VCaP (cell line): ENCODE measurements around the gene CHD2.

ENCODE experiments used
- H3K27ac ChIP-seq: fragments of 450-650 bp; 2 replicates; pipeline ENCODE4 v1.5.1; 2017
- CTCF ChIP-seq: fragments of 450-650 bp; conservative IDR thresholded peaks from 2 replicates; pipeline ENCODE4 v1.5.1; 2017; ENCODE audit warnings: mild to moderate bottlenecking, moderate library complexity

Gene CHD2

GRCh38 chr15:93046721-93047120 is 146.6 kb downstream of the CHD2 start:
- TF ChIP-seq CTCF, result no peak
- H3K27ac ChIP-seq, result no peak overlapping the region

GRCh38 chr15:93047621-93048425 is 147.7 kb downstream of the CHD2 start:
- no peak overlapping the region for H3K27ac ChIP-seq
- no peak for TF ChIP-seq CTCF

- H3K27ac ChIP-seq, result no peak overlapping the region
Observed at GRCh38 chr15:93048426-93048721, 148.2 kb downstream of the CHD2 start.

GRCh38 chr15:93048759-93049161 is 148.6 kb downstream of the CHD2 start:
- TF ChIP-seq CTCF, result no peak
- H3K27ac ChIP-seq, result no peak overlapping the region

More at GRCh38 chr15:93048426-93048721, 148.2 kb downstream of the CHD2 start:
- TF ChIP-seq CTCF, result no peak

GRCh38 chr15:93049233-93049632 is 149.1 kb downstream of the CHD2 start:
- TF ChIP-seq CTCF, result no peak

GRCh38 chr15:93049914-93050578 is 149.9 kb downstream of the CHD2 start:
- TF ChIP-seq CTCF, result no peak
- no peak overlapping the region for H3K27ac ChIP-seq

More at GRCh38 chr15:93049233-93049632, 149.1 kb downstream of the CHD2 start:
- H3K27ac ChIP-seq, result no peak overlapping the region

- no peak overlapping the region for H3K27ac ChIP-seq
Observed at GRCh38 chr15:93050648-93051047, 150.5 kb downstream of the CHD2 start.

More at GRCh38 chr15:93050648-93051047, 150.5 kb downstream of the CHD2 start:
- no peak for TF ChIP-seq CTCF
